ENCODE data around the gene GPR183. TPM values are rescaled to one million over a fixed set of nuclear protein-coding genes. Genes with fewer than 3 reads are reported as not detected.

The GPR183 gene
- total RNA-seq, 1 experiment from 2014 or later: 0.30 TPM

DNA sequence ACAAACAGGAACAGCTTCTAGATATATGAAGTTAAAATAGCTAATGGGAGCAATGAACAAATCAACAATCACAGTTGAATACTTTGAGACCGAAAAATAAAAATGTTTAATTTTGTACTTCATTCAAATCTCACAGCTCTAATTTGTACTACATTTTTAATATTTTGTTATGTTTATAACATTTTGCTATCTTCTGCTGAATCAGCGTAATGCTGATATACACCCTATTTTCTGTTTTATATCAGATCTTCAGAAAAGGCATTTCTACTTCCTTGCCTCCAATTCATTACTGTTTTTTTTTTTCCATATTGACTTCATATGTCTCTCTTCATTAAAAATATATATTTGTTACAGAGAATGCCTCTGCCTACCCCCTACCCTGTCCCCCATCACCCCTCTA, 27.9 kb upstream of the GPR183 start:
- no TSS peak for BruUV-seq (replicated peaks)
- Histone ChIP-seq H3K36me3 (ENCODE audit: control insufficient read depth in 1 of 2, insufficient read depth in 2 of 2, low read length in 2 of 2) (peaks cover 2 to 6% of the 10 kb centered on the region in 2 experiments; a peak in 1 of 4 replicates), H2AFZ (ENCODE audit: low read depth, low read length, poor library complexity, severe bottlenecking) (no peak overlapping the region), H4K20me1 (ENCODE audit: insufficient read depth) (no peaks in the 10 kb centered on the region; the same call in 1 of the 2 replicates), H3K4me3 (replicated peaks in 1 of 2; ENCODE audit: low read depth in 1 of 2, low read length in 2 of 2) (no peak overlapping the region), H3K9me3 (ENCODE audit: control insufficient read depth in 1 of 2, insufficient read depth in 1 of 2, low read depth in 1 of 2, low read length in 2 of 2) (no peaks in the 10 kb centered on the region), H3K9me2 (ENCODE audit: insufficient read depth) (no peaks in the 10 kb centered on the region), H3K9ac (ENCODE audit: low read length) (no peak overlapping the region), H3K4me2 (ENCODE audit: low read length) (no peak overlapping the region), H3K79me2 (ENCODE audit: insufficient read depth, low read length) (no peaks in the 10 kb centered on the region), H3K27me3 (ENCODE audit: insufficient read depth, low read length) (no peaks in the 10 kb centered on the region), H3K4me1 (ENCODE audit: control insufficient read depth in 1 of 2, insufficient read depth in 2 of 2, low read length in 2 of 2) (peaks cover 0 to 6% of the 10 kb centered on the region in 2 experiments; a peak in 1 of 4 replicates), H3K27ac (ENCODE audit: low read depth, low read length) (no peak overlapping the region)
- intact Hi-C loops (cut with micrococcal nuclease): no loop called here
- ChIA-PET RAD21 (ENCODE audit: low non-redundant PET in 1 of 2, low total read pairs in 2 of 2, uncharacterized antibody in 2 of 2, unreplicated experiment in 2 of 2) (no interaction called here), CTCF (interaction anchor here (0.6 kb wide), 1 partner anchor 632 kb away, joined by 3 read pairs; no protein-coding TSS in a partner anchor), POLR2A (no interaction called here)
- TF ChIP-seq, protein P1, sequence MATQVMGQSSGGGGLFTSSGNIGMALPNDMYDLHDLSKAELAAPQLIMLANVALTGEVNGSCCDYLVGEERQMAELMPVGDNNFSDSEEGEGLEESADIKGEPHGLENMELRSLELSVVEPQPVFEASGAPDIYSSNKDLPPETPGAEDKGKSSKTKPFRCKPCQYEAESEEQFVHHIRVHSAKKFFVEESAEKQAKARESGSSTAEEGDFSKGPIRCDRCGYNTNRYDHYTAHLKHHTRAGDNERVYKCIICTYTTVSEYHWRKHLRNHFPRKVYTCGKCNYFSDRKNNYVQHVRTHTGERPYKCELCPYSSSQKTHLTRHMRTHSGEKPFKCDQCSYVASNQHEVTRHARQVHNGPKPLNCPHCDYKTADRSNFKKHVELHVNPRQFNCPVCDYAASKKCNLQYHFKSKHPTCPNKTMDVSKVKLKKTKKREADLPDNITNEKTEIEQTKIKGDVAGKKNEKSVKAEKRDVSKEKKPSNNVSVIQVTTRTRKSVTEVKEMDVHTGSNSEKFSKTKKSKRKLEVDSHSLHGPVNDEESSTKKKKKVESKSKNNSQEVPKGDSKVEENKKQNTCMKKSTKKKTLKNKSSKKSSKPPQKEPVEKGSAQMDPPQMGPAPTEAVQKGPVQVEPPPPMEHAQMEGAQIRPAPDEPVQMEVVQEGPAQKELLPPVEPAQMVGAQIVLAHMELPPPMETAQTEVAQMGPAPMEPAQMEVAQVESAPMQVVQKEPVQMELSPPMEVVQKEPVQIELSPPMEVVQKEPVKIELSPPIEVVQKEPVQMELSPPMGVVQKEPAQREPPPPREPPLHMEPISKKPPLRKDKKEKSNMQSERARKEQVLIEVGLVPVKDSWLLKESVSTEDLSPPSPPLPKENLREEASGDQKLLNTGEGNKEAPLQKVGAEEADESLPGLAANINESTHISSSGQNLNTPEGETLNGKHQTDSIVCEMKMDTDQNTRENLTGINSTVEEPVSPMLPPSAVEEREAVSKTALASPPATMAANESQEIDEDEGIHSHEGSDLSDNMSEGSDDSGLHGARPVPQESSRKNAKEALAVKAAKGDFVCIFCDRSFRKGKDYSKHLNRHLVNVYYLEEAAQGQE (IDR thresholded peaks at IDR 0.05; ENCODE audit: low read depth): no peak
- TF ChIP-seq JUND (IDR thresholded peaks at IDR 0.05): no peak
- TF ChIP-seq ZFX (IDR thresholded peaks at IDR 0.05): no peak
- no peak for TF ChIP-seq CBX3 (IDR thresholded peaks at IDR 0.05; ENCODE audit: low read depth)
- TF ChIP-seq, protein P2, sequence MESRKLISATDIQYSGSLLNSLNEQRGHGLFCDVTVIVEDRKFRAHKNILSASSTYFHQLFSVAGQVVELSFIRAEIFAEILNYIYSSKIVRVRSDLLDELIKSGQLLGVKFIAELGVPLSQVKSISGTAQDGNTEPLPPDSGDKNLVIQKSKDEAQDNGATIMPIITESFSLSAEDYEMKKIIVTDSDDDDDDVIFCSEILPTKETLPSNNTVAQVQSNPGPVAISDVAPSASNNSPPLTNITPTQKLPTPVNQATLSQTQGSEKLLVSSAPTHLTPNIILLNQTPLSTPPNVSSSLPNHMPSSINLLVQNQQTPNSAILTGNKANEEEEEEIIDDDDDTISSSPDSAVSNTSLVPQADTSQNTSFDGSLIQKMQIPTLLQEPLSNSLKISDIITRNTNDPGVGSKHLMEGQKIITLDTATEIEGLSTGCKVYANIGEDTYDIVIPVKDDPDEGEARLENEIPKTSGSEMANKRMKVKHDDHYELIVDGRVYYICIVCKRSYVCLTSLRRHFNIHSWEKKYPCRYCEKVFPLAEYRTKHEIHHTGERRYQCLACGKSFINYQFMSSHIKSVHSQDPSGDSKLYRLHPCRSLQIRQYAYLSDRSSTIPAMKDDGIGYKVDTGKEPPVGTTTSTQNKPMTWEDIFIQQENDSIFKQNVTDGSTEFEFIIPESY (IDR thresholded peaks at IDR 0.05; ENCODE audit: extremely low read depth, insufficient replicate concordance, low read length): no peak
- TF ChIP-seq SRF (IDR thresholded peaks at IDR 0.05; ENCODE audit: low read depth): no peak
- no peak for TF ChIP-seq ELF1 (IDR thresholded peaks at IDR 0.05; ENCODE audit: borderline replicate concordance, low read depth)
- TF ChIP-seq, protein P3, sequence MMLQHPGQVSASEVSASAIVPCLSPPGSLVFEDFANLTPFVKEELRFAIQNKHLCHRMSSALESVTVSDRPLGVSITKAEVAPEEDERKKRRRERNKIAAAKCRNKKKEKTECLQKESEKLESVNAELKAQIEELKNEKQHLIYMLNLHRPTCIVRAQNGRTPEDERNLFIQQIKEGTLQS (IDR thresholded peaks at IDR 0.05): no peak
- no peak for TF ChIP-seq RAD21 (IDR thresholded peaks at IDR 0.05; ENCODE audit: low read depth)
- TF ChIP-seq EZH2 (IDR thresholded peaks at IDR 0.05): no peak
- TF ChIP-seq POLR2AphosphoS5 (IDR thresholded peaks at IDR 0.05; ENCODE audit: low read depth, low read length): no peak
- ATAC-seq: no peak
- no peak for DNase-seq (ENCODE audit: low read depth, low spot score)

Measured in HCT116 (cell line).